Adrenal gland (tissue), 12 donors: ENCODE data around the gene DAAM2. TPM values are rescaled to one million over a fixed set of nuclear protein-coding genes. Genes with fewer than 3 reads are reported as not detected.

Source experiments
- DNase-seq, 7 donors: peaks; one replicate each; pipeline ENCODE4 v3.0.0-alpha.2; 2019 to 2020
- H3K27ac ChIP-seq, 5 donors: fragments of 200-600 bp; sonication (generic) in 4 of 5; 1 replicate in 3 of 5; 2 replicates in 2 of 5; pipeline versions ENCODE4 v1.5.1 to v1.8.0; 2016 to 2020; ENCODE audit warnings: mild to moderate bottlenecking in 1 of 5
- H3K27me3 ChIP-seq: fragments of 200-600 bp; 2 replicates; pipeline ENCODE4 v1.8.0; 2021
- H3K36me3 ChIP-seq, 2 donors: fragments of 200-600 bp; replicated peaks in 1 of 2; 1 replicate in 1 of 2; 2 replicates in 1 of 2; pipeline versions ENCODE4 v1.5.1 to v1.8.0; 2018 to 2022
- H3K4me1 ChIP-seq, 2 donors: fragments of 200-600 bp; replicated peaks in 1 of 2; 1 replicate in 1 of 2; 2 replicates in 1 of 2; pipeline versions ENCODE4 v1.5.1 to v1.8.0; 2018 to 2021
- H3K4me3 ChIP-seq, 4 donors: fragments of 200-600 bp; sonication (generic) in 3 of 4; one replicate each; pipeline ENCODE4 v1.5.1; 2016 to 2018
- H3K9me3 ChIP-seq, 3 donors: fragments of 200-600 bp; sonication (generic) in 1 of 3; replicated peaks in 1 of 3; 1 replicate in 2 of 3; 2 replicates in 1 of 3; pipeline versions ENCODE4 v1.5.1 to v1.8.0; 2016 to 2021
- POLR2A ChIP-seq, 2 donors: fragments of 450-650 bp; IDR thresholded peaks; one replicate each; pipeline ENCODE4 v1.6.1; 2017; ENCODE audit warnings: antibody characterized with exemption in 2 of 2, mild to moderate bottlenecking in 2 of 2, moderate library complexity in 1 of 2
- WGBS, 4 donors: extraction: QIAGEN DNeasy Blood & Tissue Kit in 2 of 4; methylation state at CpG; one replicate each; pipeline versions ENCODE4 v1.1.5 to v1.1.7; 2013 to 2017; 5-methylcytosine and 5-hydroxymethylcytosine counted together
- intact Hi-C, 2 donors: fragments of 100-400 bp; cut with DNase I; formaldehyde crosslinking; loops; one replicate each; pipeline versions ENCODE4 v1.14.1 to v1.15.0; 2022 to 2023
- polyA plus RNA-seq, 3 donors: library from polyadenylated mRNA; stranded (reverse); fragments of 200-250 nt in 2 of 3; fragments of 350-450 nt in 1 of 3; fragmentation: Illumina TruSeq in 1 of 3; extraction: RNeasy Lipid Tissue Mini Kit (QIAGEN cat#74804) in 1 of 3; gene quantifications; one replicate each; pipeline ENCODE4 v1.2.3, GENCODE V29; 2013 to 2014
- total RNA-seq, 9 donors: library from RNA; depleted of rRNA in 4 of 9; stranded (reverse); fragments of >200 nt in 4 of 9; fragments of 120-200 nt in 1 of 9; fragmentation: NEBNext Ultra II Directional in 1 of 9; extraction: Animal tissue kit (Norgen Biotek cat#: 25700) in 1 of 9; gene quantifications; one replicate each; pipeline versions ENCODE4 v1.1.0 to v1.2.4, GENCODE V29; 2013 to 2023
- TF ChIP-seq, protein P1 (sequence below), 6 experiments: fragments of 450-650 bp in 4 of 6; fragments of 200-600 bp in 2 of 6; sonication (generic) in 1 of 6; IDR thresholded peaks; 1 replicate in 5 of 6; 2 replicates in 1 of 6; pipeline versions ENCODE4 v1.5.1 to v1.8.0; 2016 to 2021; ENCODE audit warnings: antibody characterized with exemption in 6 of 6, mild to moderate bottlenecking in 2 of 6, moderate library complexity in 1 of 6
- donor health status: healthy with polysubstance abuse.
- donor health status: Bipolar disorder and iron deficiency.
- donor health status: DM: yes; HTN: yes; CAD: no.
- donor health status: DM: no; HTN: no; CAD: no.
- donor health status: DM: no; HTN: no; CAD: no.
- donor health status: DM: yes; HTN: yes; CAD: no.

The DAAM2 gene
- total and polyA plus RNA-seq, 12 donors: 28.1 to 72.1 (median 53.2) TPM

DNA sequence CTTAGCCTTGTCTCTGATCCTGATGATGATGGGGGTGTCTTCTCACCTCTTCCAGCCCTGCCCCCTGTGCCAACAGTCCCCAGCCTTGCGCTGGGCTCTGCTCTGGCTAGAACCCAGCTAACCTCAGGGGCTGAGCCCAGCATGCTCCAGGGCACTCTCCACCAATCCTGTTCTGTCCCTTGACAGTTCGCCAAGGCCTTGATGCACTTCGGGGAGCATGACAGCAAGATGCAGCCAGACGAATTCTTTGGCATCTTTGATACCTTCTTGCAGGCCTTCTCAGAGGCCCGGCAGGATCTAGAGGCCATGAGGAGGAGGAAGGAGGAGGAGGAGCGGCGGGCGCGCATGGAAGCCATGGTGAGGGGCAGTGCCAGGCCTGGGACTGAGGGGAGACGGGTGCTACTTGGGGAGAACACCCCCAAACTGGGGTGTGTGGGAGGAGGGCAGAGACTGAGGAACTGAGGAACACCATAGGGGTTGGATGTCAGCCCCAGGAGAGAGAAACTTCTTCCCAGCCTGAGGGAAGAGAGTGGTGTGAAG lies 109.0 kb downstream of the DAAM2 start:
- DNase-seq: no peak
- H3K27ac ChIP-seq: peak overlapping the region in 1 of 5 donors; percentile 45
- WGBS, 4 donors: 80 to 89% (median 82%) methylated on average over 9 to 10 of the region's 10 CpGs
- no peaks in the 10 kb centered on the region for H3K9me3 ChIP-seq
- TF ChIP-seq, protein P1, sequence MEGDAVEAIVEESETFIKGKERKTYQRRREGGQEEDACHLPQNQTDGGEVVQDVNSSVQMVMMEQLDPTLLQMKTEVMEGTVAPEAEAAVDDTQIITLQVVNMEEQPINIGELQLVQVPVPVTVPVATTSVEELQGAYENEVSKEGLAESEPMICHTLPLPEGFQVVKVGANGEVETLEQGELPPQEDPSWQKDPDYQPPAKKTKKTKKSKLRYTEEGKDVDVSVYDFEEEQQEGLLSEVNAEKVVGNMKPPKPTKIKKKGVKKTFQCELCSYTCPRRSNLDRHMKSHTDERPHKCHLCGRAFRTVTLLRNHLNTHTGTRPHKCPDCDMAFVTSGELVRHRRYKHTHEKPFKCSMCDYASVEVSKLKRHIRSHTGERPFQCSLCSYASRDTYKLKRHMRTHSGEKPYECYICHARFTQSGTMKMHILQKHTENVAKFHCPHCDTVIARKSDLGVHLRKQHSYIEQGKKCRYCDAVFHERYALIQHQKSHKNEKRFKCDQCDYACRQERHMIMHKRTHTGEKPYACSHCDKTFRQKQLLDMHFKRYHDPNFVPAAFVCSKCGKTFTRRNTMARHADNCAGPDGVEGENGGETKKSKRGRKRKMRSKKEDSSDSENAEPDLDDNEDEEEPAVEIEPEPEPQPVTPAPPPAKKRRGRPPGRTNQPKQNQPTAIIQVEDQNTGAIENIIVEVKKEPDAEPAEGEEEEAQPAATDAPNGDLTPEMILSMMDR (IDR thresholded peaks at IDR 0.05): no peak
- TF ChIP-seq POLR2A (IDR thresholded peaks at IDR 0.05): no peak
- H3K36me3 ChIP-seq: peaks cover 0 to 61% of the 10 kb centered on the region in 2 donors
- H3K4me1 ChIP-seq: no peaks in the 10 kb centered on the region
- H3K4me3 ChIP-seq: no peak overlapping the region
- no peaks in the 10 kb centered on the region for H3K27me3 ChIP-seq
- intact Hi-C loops: no loop called here

DNA sequence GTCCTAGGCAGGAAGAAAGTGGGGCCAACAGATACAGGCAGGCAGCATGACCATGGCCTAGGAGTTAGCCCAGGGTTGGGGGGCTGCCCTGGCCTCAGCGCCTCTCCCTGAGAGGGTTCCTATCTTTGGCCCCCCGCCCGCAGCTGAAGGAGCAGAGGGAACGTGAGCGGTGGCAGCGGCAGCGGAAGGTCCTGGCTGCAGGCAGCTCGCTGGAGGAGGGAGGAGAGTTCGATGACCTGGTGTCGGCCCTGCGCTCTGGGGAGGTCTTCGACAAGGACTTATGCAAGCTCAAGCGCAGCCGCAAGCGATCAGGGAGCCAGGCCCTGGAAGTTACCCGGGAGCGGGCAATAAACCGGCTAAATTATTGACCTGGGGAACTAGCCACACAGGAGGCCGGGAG lies 109.5 kb downstream of the DAAM2 start:
- Histone ChIP-seq H3K4me3 (no peak overlapping the region), H3K4me1 (no peaks in the 10 kb centered on the region), H3K27ac (peak overlapping the region in 1 of 5 donors; percentile 45), H3K27me3 (no peaks in the 10 kb centered on the region), H3K36me3 (peaks cover 0 to 57% of the 10 kb centered on the region in 2 donors), H3K9me3 (no peaks in the 10 kb centered on the region)
- intact Hi-C loops: no loop called here
- DNase-seq: no peak
- 77 to 96% (median 85%) methylated on average over 18 to 19 of the region's 19 CpGs for WGBS, 4 donors
- TF ChIP-seq POLR2A (IDR thresholded peaks at IDR 0.05): no peak
- TF ChIP-seq, protein P1 (IDR thresholded peaks at IDR 0.05): no peak

DNA sequence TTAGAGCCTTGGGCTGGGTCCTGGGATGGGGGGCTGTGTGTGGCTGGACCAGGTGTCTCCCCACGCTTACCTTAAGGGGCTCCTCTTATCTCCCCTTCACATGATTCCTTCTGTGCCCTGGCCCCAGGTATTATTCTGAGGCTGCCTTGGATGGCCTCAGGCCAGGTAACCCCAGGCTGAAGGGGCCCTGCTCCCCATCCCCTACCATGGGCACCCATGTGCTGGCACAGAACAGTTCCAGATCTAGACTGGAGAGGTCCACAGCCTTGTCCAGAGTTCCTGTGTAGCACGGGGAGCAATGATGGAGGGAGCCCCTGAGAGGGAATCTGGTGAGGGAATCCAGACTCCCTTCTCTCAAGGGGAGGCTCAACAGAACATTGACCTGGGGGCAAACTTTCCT lies 110.0 kb downstream of the DAAM2 start:
- intact Hi-C loops: no loop called here
- no peaks in the 10 kb centered on the region for H3K4me1 ChIP-seq
- H3K9me3 ChIP-seq: no peaks in the 10 kb centered on the region
- H3K4me3 ChIP-seq: no peak overlapping the region
- DNase-seq: no peak
- H3K27me3 ChIP-seq: no peaks in the 10 kb centered on the region
- 92 to 94% (median 92%) methylated on average over 1 to 2 of the region's 2 CpGs for WGBS, 4 donors
- H3K36me3 ChIP-seq: peaks cover 0 to 53% of the 10 kb centered on the region in 2 donors
- H3K27ac ChIP-seq: peak overlapping the region in 1 of 5 donors; percentile 45
- TF ChIP-seq POLR2A (IDR thresholded peaks at IDR 0.05): no peak
- TF ChIP-seq, protein P1 (IDR thresholded peaks at IDR 0.05): no peak

DNA sequence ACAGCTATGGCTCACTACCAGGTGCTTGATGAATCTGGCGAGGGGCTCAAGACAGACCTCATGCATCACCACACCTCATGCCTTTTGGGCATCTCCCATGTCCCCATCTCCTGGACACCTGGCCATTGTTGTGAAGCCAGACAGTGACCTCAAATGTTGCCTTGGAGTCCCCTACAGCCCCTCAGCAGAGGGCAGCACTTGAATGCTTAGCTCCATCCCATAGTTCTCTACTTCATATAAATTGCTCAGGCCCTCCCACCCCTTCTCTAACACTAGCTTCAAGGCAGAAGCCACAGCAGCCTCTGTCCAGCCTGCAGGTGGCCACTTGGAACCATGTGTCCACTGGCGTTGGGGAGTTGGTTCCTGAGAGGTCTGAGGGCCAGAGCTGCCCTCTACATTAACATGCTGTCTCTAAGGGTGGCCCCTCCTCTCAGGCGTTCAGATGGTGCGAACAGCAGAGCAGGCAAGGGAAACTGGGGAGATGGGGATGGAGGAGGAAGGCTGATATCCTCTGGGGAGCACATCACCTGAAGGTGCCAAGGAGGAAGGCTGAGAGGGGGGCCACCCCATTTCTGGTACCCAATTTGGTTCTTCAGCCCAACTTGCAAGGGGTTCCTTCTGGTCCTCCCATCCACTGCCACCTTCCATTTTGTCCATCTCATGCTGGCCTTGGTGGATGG lies 110.8 kb downstream of the DAAM2 start:
- Histone ChIP-seq H3K9me3 (no peaks in the 10 kb centered on the region), H3K4me1 (no peaks in the 10 kb centered on the region), H3K27ac (no peak overlapping the region), H3K36me3 (peaks cover 0 to 45% of the 10 kb centered on the region in 2 donors), H3K4me3 (no peak overlapping the region), H3K27me3 (no peaks in the 10 kb centered on the region)
- intact Hi-C loops: no loop called here
- WGBS, 4 donors: 91 to 100% (median 95%) methylated on average over 4 of the region's 4 CpGs
- DNase-seq: no peak
- TF ChIP-seq, protein P1 (IDR thresholded peaks at IDR 0.05): no peak
- no peak for TF ChIP-seq POLR2A (IDR thresholded peaks at IDR 0.05)
